GM12878 (cell line): ENCODE measurements around the gene CDC25A.

Source experiments
- ATF3 ChIP-seq: IDR thresholded peaks from 2 replicates; pipeline ENCODE4 v1.6.1; 2011; ENCODE audit warnings: low read depth, mild to moderate bottlenecking, low read length, moderate library complexity, borderline replicate concordance; ENCODE audit errors: extremely low read depth
- CEBPB ChIP-seq, 2 experiments: fragments of 150-350 bp in 1 of 2; IDR thresholded peaks; 2 replicates each; pipeline ENCODE4 v1.6.1; 2012 to 2014; ENCODE audit warnings: low read depth in 2 of 2, low read length in 2 of 2, borderline replicate concordance in 1 of 2, inconsistent platforms in 1 of 2
- ESRRA ChIP-seq: IDR thresholded peaks from 2 replicates; pipeline ENCODE4 v1.6.1; 2012; ENCODE audit warnings: mild to moderate bottlenecking, low read length, improper control_type of control experiment
- FOS ChIP-seq: IDR thresholded peaks from 3 replicates; pipeline ENCODE4 v1.6.1; 2011; ENCODE audit warnings: borderline replicate concordance; ENCODE audit not compliant: insufficient read length; ENCODE audit errors: extremely low read depth
- MXI1 ChIP-seq: fragments of 150-350 bp; IDR thresholded peaks from 2 replicates; pipeline ENCODE4 v1.6.1; 2011; ENCODE audit warnings: low read depth, mild to moderate bottlenecking, inconsistent platforms, low read length, improper control_type of control experiment
- REST ChIP-seq: IDR thresholded peaks from 2 replicates; pipeline ENCODE4 v1.6.1; 2012; ENCODE audit warnings: mild to moderate bottlenecking, low read depth, low read length
- SMC3 ChIP-seq: IDR thresholded peaks from 2 replicates; pipeline ENCODE4 v1.6.1; 2011; ENCODE audit warnings: low read length, improper control_type of control experiment, borderline replicate concordance

- TF ChIP-seq MXI1: no peak
- no peak for TF ChIP-seq REST
- no peak for TF ChIP-seq ESRRA
- TF ChIP-seq CEBPB (IDR thresholded peaks at IDR 0.05; ENCODE audit: borderline replicate concordance in 1 of 2, low read depth in 2 of 2, low read length in 2 of 2): no peak
- TF ChIP-seq SMC3: no peak
- no peak for TF ChIP-seq FOS
- no peak for TF ChIP-seq ATF3
These were observed 44.6 kb downstream of the CDC25A start for GRCh38 chr3:48143567-48143966.
